ENCODE measurements around the gene HIPK4.
"Not testable (repeated sequence)": the region's sequence is repeated elsewhere in the genome, so short reads cannot be mapped to it uniquely, and the experiment has no call there.

HIPK4 gene

GRCh38 chr19:40393894-40394815 is 4.2 kb upstream of the HIPK4 start:
- no peak for DNase-seq (ENCODE audit: low spot score)

- no peak for DNase-seq (ENCODE audit: low spot score)
Observed at GRCh38 chr19:40392894-40393517, 3.0 kb upstream of the HIPK4 start.

- DNase-seq (ENCODE audit: low spot score), result no peak
Observed at GRCh38 chr19:40392123-40392522, 2.1 kb upstream of the HIPK4 start.

- DNase-seq (ENCODE audit: low spot score), result no peak
Observed at GRCh38 chr19:40389404-40390083, 437 bp downstream of the HIPK4 start.

GRCh38 chr19:40388481-40388880 is 1.5 kb downstream of the HIPK4 start:
- DNase-seq (ENCODE audit: low spot score), result no peak

- no peak for DNase-seq (ENCODE audit: low spot score)
Observed at GRCh38 chr19:40387155-40387554, 2.8 kb downstream of the HIPK4 start.

GRCh38 chr19:40383668-40384248 is 6.2 kb downstream of the HIPK4 start:
- no peak for DNase-seq (ENCODE audit: low spot score)

GRCh38 chr19:40381321-40381720 is 8.7 kb downstream of the HIPK4 start:
- no peak for DNase-seq (ENCODE audit: low spot score)

GRCh38 chr19:40380199-40381037 is 9.6 kb downstream of the HIPK4 start:
- no peak for DNase-seq (ENCODE audit: low spot score)

- DNase-seq (ENCODE audit: low spot score), result no peak
Observed at GRCh38 chr19:40379446-40380198, 10.4 kb downstream of the HIPK4 start.

- no peak for DNase-seq (ENCODE audit: low spot score)
Observed at GRCh38 chr19:40378509-40378908, 11.5 kb downstream of the HIPK4 start.

GRCh38 chr19:40377876-40378385 is 12.1 kb downstream of the HIPK4 start:
- DNase-seq (ENCODE audit: low spot score), result no peak

- no peak for DNase-seq (ENCODE audit: low spot score)
Observed at GRCh38 chr19:40376286-40376862, 13.6 kb downstream of the HIPK4 start.

- DNase-seq (ENCODE audit: low spot score), result no peak
Observed at GRCh38 chr19:40374084-40374483, 15.9 kb downstream of the HIPK4 start.

GRCh38 chr19:40371802-40372122 is 18.2 kb downstream of the HIPK4 start:
- no peak for DNase-seq (ENCODE audit: low spot score)

- no peak for DNase-seq (ENCODE audit: low spot score)
Observed at GRCh38 chr19:40370997-40371801, 18.8 kb downstream of the HIPK4 start.

GRCh38 chr19:40370253-40370652 is 19.7 kb downstream of the HIPK4 start:
- DNase-seq (ENCODE audit: low spot score), result not testable (repeated sequence)

GRCh38 chr19:40369797-40370196 is 20.2 kb downstream of the HIPK4 start:
- DNase-seq (ENCODE audit: low spot score), result no peak
